A673 (cell line): ENCODE measurements around the gene KCNE4. TPM values are rescaled to one million over a fixed set of nuclear protein-coding genes. Genes with fewer than 3 reads are reported as not detected.

ENCODE experiments used
- BruUV-seq: library from RNA; stranded (reverse); fragments of 400-500 nt; replicated peaks from 2 replicates; lab custom pipeline; 2021; lab: Mats Ljungman, UMichigan
- CTCF ChIA-PET: fragments of 300-600 bp; sonication (Branson Sonifier 250); formaldehyde crosslinking; loops from one replicate; lab custom pipeline; 2022; ENCODE audit warnings: antibody characterized with exemption; lab: Charles Lee
- POLR2A ChIA-PET: fragments of 300-600 bp; sonication (Branson Sonifier 250); formaldehyde crosslinking; loops from one replicate; lab custom pipeline; 2022; ENCODE audit warnings: antibody characterized with exemption; ENCODE audit not compliant: low non-redundant PET; lab: Charles Lee
- DNase-seq: peaks from one replicate; pipeline ENCODE4 v3.0.0-alpha.2; 2015; ENCODE audit warnings: low spot score
- H3K27ac ChIP-seq: fragments of 200-600 bp; sonication (generic); 2 replicates; pipeline ENCODE4 v1.5.1; 2016; ENCODE audit warnings: mixed run types, low read depth, mild to moderate bottlenecking, mixed read lengths, antibody characterized with exemption, low read length; ENCODE audit not compliant: poor library complexity, severe bottlenecking
- H3K27me3 ChIP-seq: fragments of 200-600 bp; sonication (generic); replicated peaks from 2 replicates; pipeline ENCODE4 v1.6.1; 2017; ENCODE audit warnings: mixed run types, low read depth, mild to moderate bottlenecking, mixed read lengths, antibody characterized with exemption, low read length; ENCODE audit not compliant: insufficient read depth, poor library complexity
- H3K36me3 ChIP-seq: fragments of 200-600 bp; sonication (generic); 2 replicates; pipeline ENCODE4 v1.6.1; 2016; ENCODE audit warnings: mixed run types, mild to moderate bottlenecking, mixed read lengths, antibody characterized with exemption, low read length; ENCODE audit not compliant: insufficient read depth, poor library complexity, severe bottlenecking
- H3K4me1 ChIP-seq: fragments of 200-600 bp; sonication (generic); 2 replicates; pipeline ENCODE4 v1.6.1; 2017; ENCODE audit warnings: mixed run types, mild to moderate bottlenecking, mixed read lengths, antibody characterized with exemption, low read length; ENCODE audit not compliant: insufficient read depth, poor library complexity, severe bottlenecking
- H3K4me3 ChIP-seq: fragments of 200-600 bp; sonication (generic); 2 replicates; pipeline ENCODE4 v1.5.1; 2016; ENCODE audit warnings: low read depth, mixed run types, mild to moderate bottlenecking, mixed read lengths, low read length; ENCODE audit not compliant: poor library complexity, severe bottlenecking
- H3K9me3 ChIP-seq: fragments of 200-600 bp; sonication (generic); 2 replicates; pipeline ENCODE4 v1.6.1; 2016; ENCODE audit warnings: mixed run types, low read depth, mild to moderate bottlenecking, mixed read lengths, antibody characterized with exemption, low read length; ENCODE audit not compliant: poor library complexity, severe bottlenecking
- CTCF ChIP-seq: fragments of 300-800, 200-600 bp; sonication (generic); conservative IDR thresholded peaks from 2 replicates; pipeline ENCODE4 v1.5.1; 2017; ENCODE audit warnings: low read depth, mild to moderate bottlenecking, antibody characterized with exemption, low read length, moderate library complexity, mixed read lengths
- EZH2 ChIP-seq: fragments of 200-600 bp; sonication (generic); IDR thresholded peaks from 2 replicates; pipeline ENCODE4 v1.6.1; 2017; ENCODE audit warnings: borderline replicate concordance, low read depth, mild to moderate bottlenecking, mixed read lengths, antibody characterized with exemption, low read length; ENCODE audit not compliant: poor library complexity, severe bottlenecking
- intact Hi-C: fragments of 100-400 bp; cut with micrococcal nuclease; formaldehyde crosslinking; loops from one replicate; pipeline ENCODE4 v1.10.0; 2022; ENCODE audit not compliant: unreplicated experiment
- total RNA-seq: library from RNA; stranded (reverse); gene quantifications from 2 replicates; pipeline ENCODE4 v1.2.3, GENCODE V29; 2021

KCNE4 gene
- total RNA-seq, 1 experiment from 2014 or later: 82.5 TPM

DNA sequence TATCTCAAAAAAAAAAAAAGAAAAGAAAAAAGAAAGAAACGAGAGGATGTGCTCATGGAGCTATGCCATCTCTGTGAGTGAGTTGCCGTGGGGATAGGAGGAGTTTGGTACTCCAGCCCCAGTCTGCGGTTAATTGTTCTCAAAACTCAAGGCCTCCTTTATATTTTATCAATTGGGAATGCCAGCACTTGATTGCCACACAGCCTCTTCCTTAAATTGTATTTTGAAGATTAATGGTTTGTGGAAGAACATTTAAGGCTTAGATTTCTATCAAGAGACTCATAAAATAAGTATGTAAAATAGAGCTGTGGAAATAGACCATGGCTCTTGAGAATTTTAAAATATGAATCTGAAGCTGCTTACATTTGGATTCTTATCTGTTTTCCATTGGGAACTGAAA lies 29.8 kb downstream of the KCNE4 start:
- Histone ChIP-seq H3K4me3 (no peak overlapping the region), H3K36me3 (peaks cover 6% of the 10 kb centered on the region), H3K4me1 (peaks cover 23% of the 10 kb centered on the region), H3K27me3 (no peaks in the 10 kb centered on the region), H3K9me3 (no peaks in the 10 kb centered on the region), H3K27ac (no peak overlapping the region)
- intact Hi-C loops: no loop called here
- no TSS peak for BruUV-seq
- TF ChIP-seq CTCF (no peak), EZH2 (no peak)
- ChIA-PET POLR2A (no interaction called here), CTCF (interaction anchor here (0.7 kb wide), 1 partner anchor 372 kb away, joined by 3 read pairs; no protein-coding TSS in a partner anchor)
- no peak for DNase-seq

- Histone ChIP-seq H3K4me1 (peaks cover 29% of the 10 kb centered on the region), H3K27ac (no peak overlapping the region), H3K36me3 (no peaks in the 10 kb centered on the region), H3K27me3 (no peaks in the 10 kb centered on the region), H3K4me3 (no peak overlapping the region), H3K9me3 (no peaks in the 10 kb centered on the region)
- CTCF ChIA-PET: no interaction called here
- TF ChIP-seq CTCF (no peak), EZH2 (no peak)
- intact Hi-C loops: no loop called here
- BruUV-seq: no TSS peak
- POLR2A ChIA-PET: no interaction called here
- no peak for DNase-seq
Measured at GRCh38 chr2:223082706-223083105, 30.7 kb downstream of the KCNE4 start.

GRCh38 chr2:223083402-223084070 lies 31.5 kb downstream of the KCNE4 start:
- no peak for DNase-seq
- Histone ChIP-seq H3K4me3 (no peak overlapping the region), H3K4me1 (peaks cover 29% of the 10 kb centered on the region), H3K9me3 (no peaks in the 10 kb centered on the region), H3K27ac (no peak overlapping the region), H3K36me3 (no peaks in the 10 kb centered on the region), H3K27me3 (no peaks in the 10 kb centered on the region)
- intact Hi-C loops: no loop called here
- CTCF ChIA-PET: no interaction called here
- no peak for TF ChIP-seq CTCF
- no peak for TF ChIP-seq EZH2
- no TSS peak for BruUV-seq
- POLR2A ChIA-PET: no interaction called here
